GM19240 (cell line): ENCODE data around the gene PABPN1L.

Experiments used
- DNase-seq: peaks from one replicate; pipeline ENCODE4 v3.0.0; 2011; ENCODE audit warnings: low spot score; ENCODE audit not compliant: insufficient read length

PABPN1L gene

GRCh38 chr16:88884569-88885271 is 18.3 kb upstream of the PABPN1L start:
- DNase-seq: no peak

DNA sequence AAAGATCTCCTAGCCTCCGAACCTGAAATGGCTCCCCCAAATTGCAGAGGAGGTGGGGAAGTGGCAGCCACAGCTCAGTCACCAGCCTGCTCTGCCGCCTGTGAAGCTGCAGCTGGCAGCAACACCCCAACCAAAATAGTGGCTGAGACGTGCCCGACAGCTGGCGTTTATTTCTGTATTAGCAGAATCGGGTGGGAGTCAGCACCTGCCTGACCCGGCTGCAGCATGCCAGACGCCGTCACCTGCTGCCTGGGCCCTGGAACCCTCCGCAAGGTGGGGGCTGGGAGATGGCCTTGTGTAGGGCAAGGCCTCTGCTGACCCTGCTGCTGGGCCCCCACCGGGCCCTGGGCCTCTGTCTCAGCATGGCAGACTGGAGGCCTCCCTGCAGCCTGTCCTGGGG is 17.5 kb upstream of the PABPN1L start:
- no peak for DNase-seq

DNA sequence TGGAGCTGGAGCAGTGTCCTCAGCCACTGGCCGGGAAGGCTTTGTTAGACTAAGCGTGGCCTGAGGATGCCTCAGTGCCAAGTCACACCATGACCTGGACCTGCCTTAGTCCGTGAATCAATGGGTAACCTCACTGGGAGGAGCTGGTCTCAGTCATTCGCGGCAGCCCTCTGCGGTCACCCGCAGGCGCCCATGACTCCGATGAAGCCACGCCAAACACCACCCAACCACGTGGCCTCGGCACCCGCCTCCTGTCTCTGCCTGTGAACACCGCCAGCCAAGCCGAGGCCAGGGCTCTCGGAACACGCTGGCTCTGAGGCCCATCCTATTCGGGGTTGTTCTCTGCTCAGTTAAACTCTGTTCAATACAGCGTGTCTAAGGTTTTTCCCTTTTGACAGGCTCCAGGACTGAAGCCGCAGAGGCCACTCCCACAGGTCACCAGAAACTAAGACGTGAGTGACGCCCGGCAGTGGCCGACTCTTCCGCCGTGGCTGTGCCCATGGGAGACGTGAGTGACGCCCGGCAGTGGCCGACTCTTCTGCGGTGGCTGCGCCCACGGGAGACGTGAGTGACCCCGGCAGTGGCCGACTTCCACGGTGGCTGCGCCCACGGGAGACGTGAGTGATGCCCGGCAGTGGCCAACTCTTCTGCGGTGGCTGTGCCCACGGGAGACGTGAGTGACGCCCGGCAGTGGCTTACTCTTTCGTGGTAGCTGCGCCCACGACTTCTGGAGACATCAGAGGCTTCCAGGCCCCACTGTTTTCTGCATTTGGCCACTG is 16.8 kb upstream of the PABPN1L start:
- no peak for DNase-seq

- DNase-seq: no peak
Measured at GRCh38 chr16:88882358-88883030, 16.0 kb upstream of the PABPN1L start.

DNA sequence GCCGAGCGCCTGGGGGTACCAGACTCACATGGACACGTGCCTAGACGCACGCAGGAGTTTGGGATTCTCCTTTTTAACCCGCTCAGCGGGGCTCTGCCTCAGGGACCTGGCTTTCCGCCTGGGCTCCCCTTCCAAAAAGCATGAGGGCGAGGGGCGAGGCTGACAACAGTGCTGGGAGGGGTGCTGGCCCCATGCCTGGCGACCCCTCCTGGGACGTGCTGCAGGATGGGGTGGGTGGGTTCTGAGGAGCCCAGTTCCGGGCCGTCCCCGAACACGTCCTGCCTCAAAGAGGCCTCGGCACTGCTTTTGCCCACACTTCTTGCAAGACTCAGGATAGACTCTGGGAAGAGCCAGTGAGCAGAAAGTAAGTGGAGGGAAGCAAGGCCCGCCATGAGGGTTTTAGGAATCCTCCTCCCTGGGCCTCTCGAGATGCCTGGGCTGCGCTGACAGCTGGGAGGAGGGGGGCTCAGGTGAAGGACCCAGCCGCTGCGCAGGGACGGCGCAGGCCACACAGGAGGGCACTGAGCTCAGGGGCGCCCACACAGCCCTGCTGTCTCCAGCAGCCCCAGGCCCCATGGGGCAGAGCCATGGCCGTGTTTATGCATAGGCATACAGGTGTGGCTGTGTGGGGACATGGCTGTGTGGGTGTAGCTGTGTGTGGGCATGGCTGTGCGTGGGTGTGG is 15.4 kb upstream of the PABPN1L start:
- no peak for DNase-seq

DNA sequence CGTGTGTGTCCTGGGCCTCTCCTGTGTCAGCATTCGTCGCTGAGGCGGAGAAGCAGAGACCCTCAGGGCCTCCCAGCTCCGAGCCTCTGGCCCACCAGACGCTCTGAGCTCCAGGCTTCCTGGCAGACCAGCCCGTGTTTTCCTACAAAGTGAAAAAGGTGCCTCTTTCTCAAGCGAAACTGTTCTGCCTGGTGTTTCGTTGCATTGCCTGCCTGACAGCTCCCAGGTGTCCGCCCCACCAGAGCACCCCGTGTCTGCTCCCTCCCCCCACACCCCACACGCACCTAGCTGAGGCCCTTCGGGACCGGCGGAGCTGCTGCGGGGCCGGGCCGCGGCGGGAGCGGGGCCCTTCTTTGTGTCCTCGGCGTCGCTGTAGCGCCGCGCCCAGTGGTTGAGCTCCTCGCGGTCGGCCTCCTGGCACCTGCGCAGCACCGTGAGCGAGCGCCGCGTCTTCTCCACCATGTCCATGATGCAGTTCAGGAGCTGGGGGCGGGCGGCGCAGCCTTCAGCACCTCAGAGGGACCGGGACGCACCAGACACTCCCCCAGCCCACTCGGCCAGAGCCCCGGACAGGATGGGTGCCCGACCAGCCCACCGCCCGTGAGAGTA is 14.7 kb upstream of the PABPN1L start:
- no peak for DNase-seq

DNA sequence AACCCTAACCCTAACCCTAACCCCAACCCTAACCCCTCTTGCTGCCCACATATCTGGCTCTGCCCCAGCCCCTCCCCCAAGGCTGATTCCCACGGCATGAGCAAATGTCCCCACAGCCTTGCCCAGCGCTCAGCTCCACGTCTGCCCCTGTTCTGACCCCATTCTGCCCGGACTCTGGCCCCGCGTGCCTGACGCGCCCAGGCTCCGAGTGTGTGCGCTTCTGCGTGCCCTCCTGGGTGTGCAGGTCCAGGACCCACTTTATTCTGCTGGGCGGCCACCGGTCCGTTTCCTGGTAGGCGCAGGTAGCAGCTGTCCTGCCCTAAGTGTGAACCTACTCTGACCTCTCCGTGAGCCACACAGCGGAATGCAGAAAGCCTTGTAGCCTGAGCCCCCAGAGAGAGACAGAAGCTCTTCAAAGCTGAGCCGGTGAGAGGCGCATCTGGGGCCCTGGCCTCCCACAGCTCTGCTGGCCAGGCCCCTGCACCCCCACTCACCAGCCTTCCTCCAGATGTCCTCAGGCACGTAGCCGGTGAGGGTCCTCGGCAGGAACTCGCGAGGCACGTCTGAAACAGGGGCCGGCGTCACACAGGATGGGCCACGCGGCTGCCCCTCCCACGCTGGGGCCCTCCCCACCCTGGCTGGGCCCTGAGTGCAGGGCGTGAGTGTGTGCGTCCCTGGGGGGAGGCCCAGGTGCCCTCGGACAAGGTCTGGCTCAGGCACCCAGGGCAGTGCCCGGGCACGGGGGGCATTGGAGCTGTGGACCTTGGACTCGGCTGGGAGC is 14.0 kb upstream of the PABPN1L start:
- DNase-seq: no peak

DNA sequence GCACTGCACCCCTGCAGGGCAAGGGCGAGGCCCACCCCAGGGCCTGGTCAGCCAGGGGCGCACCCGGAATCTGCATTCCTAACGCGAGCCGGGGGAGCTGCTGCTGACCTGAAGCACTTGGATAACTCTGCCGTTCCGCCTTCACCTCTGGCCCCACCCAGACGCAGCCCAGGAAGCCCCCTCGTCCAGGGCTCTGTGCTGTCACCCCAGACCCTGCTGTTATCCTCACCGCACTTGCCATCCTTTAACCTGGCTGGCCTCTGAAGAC is 13.3 kb upstream of the PABPN1L start:
- no peak for DNase-seq

DNA sequence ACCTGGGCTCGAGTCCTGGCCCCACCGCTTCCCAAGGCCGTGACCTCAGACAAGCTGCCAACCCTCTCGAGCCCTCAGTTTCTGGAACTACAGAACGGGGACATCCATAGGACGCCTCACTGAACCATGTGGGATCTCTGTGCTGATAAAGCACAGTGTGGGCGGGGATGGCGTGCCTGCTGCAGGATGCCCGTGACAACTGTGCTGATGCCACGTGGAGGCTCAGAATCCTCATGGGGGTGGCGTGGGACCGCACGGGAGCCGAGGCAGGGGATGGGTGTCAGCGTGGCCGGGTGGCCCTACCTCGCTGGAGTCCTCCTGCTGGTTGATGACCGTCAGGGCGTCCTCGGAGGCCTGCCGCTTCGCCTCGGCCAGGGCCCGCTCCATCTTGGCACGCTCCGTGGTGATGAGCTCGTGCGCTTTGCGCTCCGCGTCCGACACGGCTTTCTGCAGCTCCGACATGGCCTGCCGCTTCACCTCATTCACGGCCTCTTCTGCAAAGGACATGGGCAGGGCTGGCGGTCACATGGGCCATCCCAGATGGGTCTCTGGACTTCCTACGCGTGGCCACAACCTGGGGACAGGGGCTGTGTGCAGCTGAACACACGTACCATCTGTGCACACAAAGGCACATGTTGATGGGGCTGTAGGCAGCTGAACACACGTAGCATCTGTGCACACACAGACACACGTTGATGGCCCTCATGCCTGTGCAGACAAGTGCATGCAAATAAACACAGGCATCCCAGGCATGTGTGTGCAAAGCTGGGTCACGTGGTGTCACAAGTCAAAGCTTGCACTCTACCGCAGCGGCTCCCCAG is 12.7 kb upstream of the PABPN1L start:
- DNase-seq: no peak

DNA sequence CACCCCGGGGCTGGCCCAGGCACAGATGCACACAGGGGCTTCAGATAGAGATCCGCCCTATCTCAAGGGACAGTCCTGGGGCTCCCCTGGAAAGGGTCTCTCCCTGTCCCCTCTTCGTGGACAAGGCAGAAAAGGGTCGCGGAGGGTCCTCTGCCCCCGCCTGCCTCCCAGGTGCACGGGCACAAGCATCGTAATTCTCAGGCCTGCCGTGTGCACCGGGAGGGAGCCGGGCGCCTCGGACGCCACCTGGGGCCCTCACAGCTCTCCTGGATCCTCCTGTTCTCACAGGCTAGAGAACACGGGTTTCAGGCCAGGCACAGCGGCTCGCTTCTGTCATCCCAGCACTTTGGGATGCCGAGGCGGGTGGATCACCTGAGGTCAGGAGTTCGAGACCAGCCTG is 11.9 kb upstream of the PABPN1L start:
- no peak for DNase-seq

GRCh38 chr16:88877564-88878289 is 11.3 kb upstream of the PABPN1L start:
- no peak for DNase-seq

DNA sequence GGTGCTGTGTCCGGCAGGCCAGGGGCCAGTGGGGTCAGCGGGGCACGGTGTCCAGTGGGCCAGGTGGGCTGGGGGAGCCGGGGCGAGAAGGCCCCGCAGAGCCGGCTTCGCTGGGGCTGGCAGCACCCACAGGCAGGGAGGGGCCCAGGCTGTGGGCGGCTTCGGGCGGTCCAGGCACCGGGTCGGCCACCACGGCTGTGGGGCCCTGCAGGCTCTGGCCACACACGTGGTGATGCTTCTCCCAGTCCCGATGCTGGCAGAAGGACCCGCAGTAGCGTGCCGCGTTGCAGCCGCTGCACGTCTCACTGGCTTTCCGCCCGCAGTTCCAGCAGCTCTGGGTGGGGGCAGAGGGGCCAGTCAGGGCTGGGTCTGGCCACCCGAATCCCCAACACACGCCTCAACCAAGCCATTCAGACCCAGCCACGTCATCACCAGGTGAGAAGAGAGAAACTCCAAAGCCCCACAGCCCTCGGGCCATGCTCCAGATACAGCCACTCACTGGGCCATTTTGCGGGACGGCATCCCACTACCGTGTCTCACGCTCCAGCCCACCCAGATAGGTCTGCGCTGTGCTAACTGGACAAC is 10.6 kb upstream of the PABPN1L start:
- DNase-seq: no peak

DNA sequence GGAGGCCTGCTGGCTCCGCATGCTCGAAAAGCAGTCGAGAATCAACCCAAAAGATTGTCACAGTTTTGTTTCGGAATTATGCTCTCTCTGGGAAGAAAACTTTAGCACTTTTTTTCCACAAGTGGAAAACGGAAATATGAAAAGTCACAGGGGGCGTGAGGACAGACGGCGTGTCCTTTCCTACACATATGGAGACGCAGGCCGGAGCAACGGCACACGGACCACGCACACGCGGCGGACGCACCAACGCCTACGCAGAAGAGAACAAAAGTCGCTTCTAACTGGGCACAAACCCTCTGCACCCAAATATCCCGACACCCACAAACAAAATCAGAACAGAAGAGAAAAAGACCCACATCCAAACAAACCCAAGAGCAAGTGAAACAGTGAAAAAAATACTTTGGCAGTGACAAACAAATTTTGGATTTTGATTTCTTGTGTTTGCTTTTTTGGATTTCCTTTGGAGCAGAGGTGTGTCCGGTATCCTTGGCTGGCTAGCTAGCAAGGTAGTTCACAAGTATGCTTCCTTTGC is 9.3 kb upstream of the PABPN1L start:
- DNase-seq: no peak

DNA sequence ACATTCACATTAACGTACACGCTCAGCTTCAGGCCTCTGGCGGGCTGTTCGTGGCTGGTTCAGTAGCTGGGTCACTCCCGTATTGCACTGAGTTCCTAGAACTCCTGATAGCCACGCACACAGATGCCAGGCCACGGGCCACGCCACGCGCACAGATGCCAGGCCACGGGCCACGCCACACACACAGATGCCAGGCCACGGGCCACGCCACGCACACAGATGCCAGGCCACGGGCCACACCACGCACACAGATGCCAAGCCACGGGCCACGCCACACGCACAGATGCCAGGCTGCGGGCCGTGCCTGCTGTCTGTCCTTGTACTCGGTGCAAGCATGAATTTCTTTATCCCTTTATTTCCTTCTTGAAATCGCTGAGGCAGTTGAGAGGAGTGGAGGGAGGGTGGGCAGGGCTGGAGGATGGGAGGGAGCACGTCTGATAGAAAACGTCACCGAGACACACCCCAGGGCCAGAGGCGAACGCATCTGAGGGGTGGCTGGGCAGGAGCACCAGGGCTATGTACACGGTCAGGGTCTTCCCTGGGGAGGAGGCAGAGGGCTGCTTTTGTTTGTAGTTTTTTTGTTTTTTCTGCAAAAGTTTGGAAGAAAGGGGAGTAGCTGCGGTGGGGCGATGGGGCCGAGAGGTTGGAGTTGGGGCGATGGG is 8.6 kb upstream of the PABPN1L start:
- no peak for DNase-seq

GRCh38 chr16:88872650-88873331 is 6.3 kb upstream of the PABPN1L start:
- no peak for DNase-seq

- DNase-seq: no peak
Measured at GRCh38 chr16:88871730-88872416, 5.4 kb upstream of the PABPN1L start.

- DNase-seq: no peak
Measured at GRCh38 chr16:88871349-88871702, 4.9 kb upstream of the PABPN1L start.
